Neutrophil (primary cell): ENCODE measurements around the gene PLXNA4.

ENCODE experiments used
- H3K27ac ChIP-seq: fragments of 200-600 bp; sonication (generic); 2 replicates; pipeline ENCODE4 v1.5.1; 2016; ENCODE audit warnings: mild to moderate bottlenecking, moderate library complexity
- H3K27me3 ChIP-seq: fragments of 200-600 bp; sonication (generic); 2 replicates; pipeline ENCODE4 v1.6.0; 2016; ENCODE audit warnings: mild to moderate bottlenecking
- H3K36me3 ChIP-seq: fragments of 200-600 bp; sonication (generic); 2 replicates; pipeline ENCODE4 v1.5.1; 2017
- H3K4me1 ChIP-seq, 2 experiments: fragments of 200-600 bp in 1 of 2; sonication (generic) in 1 of 2; 1 replicate in 1 of 2; 2 replicates in 1 of 2; pipeline versions ENCODE4 v1.5.1 to v1.6.1; 2013 to 2016; ENCODE audit warnings: low read depth in 1 of 2, low read length in 1 of 2, mild to moderate bottlenecking in 1 of 2, moderate library complexity in 1 of 2; ENCODE audit not compliant: control insufficient read depth in 1 of 2, insufficient read depth in 1 of 2
- H3K4me3 ChIP-seq, 2 experiments: fragments of 200-600 bp in 1 of 2; sonication (generic) in 1 of 2; 1 replicate in 1 of 2; 2 replicates in 1 of 2; pipeline ENCODE4 v1.5.1; 2013 to 2016; ENCODE audit warnings: low read depth in 1 of 2, low read length in 1 of 2, mild to moderate bottlenecking in 1 of 2, moderate library complexity in 1 of 2
- H3K9me3 ChIP-seq: fragments of 200-600 bp; sonication (generic); 2 replicates; pipeline ENCODE4 v1.5.1; 2016
- TF ChIP-seq, protein P1 (sequence below): fragments of 200-600 bp; sonication (generic); IDR thresholded peaks from 2 replicates; pipeline ENCODE4 v1.5.1; 2016; ENCODE audit warnings: antibody characterized with exemption

Gene PLXNA4

DNA sequence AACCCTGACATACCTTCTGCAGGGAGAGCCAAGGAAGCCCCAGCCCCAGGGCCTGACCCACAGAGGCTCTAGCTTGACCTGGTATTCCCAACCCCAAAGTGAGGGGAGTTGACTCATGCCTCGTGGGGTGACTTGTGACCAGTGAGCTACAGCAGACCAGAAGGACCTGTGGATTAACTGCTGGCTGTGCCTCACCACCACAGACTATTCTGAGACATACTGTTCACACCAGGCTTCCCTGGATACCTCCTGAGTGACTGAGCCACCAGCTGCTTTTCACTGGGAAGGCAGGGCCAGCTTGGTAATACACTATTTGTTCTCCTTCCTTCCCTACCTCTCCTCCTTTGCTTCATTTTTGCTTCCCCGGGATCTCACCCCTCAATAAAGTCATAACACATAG lies 7.3 kb downstream of the PLXNA4 start:
- TF ChIP-seq, protein P1, sequence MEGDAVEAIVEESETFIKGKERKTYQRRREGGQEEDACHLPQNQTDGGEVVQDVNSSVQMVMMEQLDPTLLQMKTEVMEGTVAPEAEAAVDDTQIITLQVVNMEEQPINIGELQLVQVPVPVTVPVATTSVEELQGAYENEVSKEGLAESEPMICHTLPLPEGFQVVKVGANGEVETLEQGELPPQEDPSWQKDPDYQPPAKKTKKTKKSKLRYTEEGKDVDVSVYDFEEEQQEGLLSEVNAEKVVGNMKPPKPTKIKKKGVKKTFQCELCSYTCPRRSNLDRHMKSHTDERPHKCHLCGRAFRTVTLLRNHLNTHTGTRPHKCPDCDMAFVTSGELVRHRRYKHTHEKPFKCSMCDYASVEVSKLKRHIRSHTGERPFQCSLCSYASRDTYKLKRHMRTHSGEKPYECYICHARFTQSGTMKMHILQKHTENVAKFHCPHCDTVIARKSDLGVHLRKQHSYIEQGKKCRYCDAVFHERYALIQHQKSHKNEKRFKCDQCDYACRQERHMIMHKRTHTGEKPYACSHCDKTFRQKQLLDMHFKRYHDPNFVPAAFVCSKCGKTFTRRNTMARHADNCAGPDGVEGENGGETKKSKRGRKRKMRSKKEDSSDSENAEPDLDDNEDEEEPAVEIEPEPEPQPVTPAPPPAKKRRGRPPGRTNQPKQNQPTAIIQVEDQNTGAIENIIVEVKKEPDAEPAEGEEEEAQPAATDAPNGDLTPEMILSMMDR, result no peak
- Histone ChIP-seq H3K4me1 (no peaks in the 10 kb centered on the region), H3K27ac (no peak overlapping the region), H3K36me3 (no peaks in the 10 kb centered on the region), H3K27me3 (peaks cover 100% of the 10 kb centered on the region), H3K4me3 (no peak overlapping the region), H3K9me3 (no peaks in the 10 kb centered on the region)

DNA sequence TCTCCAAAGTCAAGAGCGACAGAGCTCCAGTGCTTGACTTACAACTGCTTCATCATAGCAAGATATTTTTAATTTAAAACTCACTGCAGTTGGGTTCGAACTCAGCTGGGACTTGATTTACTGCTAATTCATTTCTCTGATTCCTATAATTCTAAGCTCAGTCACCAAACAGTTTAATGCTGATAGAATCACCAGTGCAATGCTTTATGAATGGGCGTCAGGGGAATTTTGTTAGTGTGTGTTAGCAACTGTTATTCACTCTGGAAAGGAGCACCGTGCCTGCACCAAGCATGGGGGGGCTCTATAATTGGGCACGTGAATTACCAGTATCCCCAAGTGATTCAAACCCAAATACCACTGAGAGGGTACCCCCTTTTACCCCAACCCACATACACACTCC lies 10.4 kb downstream of the PLXNA4 start:
- no peaks in the 10 kb centered on the region for H3K9me3 ChIP-seq
- H3K4me1 ChIP-seq, result no peaks in the 10 kb centered on the region
- H3K36me3 ChIP-seq, result no peaks in the 10 kb centered on the region
- peaks cover 88% of the 10 kb centered on the region for H3K27me3 ChIP-seq
- no peak overlapping the region for H3K4me3 ChIP-seq
- H3K27ac ChIP-seq, result no peak overlapping the region
- TF ChIP-seq, protein P1, result no peak

DNA sequence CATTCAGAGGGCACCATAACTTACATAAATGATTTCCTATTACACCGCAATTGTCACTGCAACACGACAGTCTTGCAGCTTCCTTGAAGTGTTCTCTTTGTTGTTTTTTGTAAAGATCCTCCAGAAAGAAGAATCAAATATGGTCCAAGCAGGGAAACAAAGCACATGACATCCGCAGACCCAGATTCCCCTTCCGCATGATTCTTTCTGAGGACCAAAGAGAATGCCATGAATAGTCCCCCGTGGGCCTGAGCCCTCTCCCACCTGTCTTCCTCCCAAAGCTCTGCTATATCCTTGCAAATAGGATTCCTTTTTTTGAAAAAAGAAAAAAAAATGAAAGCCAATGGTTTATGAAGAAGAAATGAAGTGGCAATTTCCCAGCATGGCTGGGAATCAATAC lies 10.8 kb downstream of the PLXNA4 start:
- TF ChIP-seq, protein P1, result no peak
- Histone ChIP-seq H3K9me3 (no peaks in the 10 kb centered on the region), H3K36me3 (no peaks in the 10 kb centered on the region), H3K27ac (no peak overlapping the region), H3K4me3 (no peak overlapping the region), H3K27me3 (peaks cover 88% of the 10 kb centered on the region), H3K4me1 (no peaks in the 10 kb centered on the region)

DNA sequence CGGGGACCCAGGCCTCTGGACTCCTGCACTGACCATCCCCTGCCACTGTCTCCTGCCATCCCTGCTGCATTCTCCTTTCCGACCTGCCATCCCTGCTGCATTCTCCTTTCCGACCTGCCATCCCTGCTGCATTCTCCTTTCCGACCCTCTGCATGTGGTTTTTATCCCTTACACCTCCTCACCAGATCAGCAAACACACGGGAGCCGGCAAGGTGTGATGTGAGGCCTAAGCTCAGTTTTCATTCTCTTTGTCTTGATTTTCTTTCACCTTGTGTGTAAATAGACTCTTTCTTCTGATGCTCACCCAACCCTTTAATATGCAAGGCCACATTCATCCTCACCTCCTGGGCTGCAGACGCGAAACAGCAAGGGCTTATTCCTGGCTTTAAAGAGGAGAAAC lies 11.4 kb downstream of the PLXNA4 start:
- Histone ChIP-seq H3K27me3 (peaks cover 88% of the 10 kb centered on the region), H3K36me3 (no peaks in the 10 kb centered on the region), H3K4me3 (no peak overlapping the region), H3K27ac (no peak overlapping the region), H3K9me3 (no peaks in the 10 kb centered on the region), H3K4me1 (no peaks in the 10 kb centered on the region)
- TF ChIP-seq, protein P1, result no peak

DNA sequence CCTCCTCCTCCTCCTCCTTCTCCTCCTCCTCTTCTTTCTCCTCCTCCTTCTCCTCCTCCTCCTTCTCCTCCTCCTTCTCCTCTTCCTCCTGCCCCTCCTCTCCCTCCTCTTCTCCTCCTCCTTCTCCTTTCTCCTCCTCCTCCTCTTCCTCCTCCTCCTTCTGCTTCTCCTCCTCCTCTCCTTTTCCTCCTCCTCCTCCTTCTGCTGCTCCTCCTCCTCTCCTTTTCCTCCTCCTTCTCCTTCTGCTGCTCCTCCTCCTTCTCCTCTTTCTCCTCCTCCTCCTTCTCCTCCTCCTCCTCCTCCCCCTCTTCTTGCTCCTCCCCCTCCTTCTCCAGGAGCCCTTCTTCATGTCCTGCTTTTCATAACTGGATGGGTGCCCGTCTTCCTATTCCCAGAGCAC lies 12.2 kb downstream of the PLXNA4 start:
- H3K9me3 ChIP-seq, result no peaks in the 10 kb centered on the region
- no peaks in the 10 kb centered on the region for H3K36me3 ChIP-seq
- no peaks in the 10 kb centered on the region for H3K4me1 ChIP-seq
- H3K4me3 ChIP-seq, result no peak overlapping the region
- H3K27me3 ChIP-seq, result peaks cover 84% of the 10 kb centered on the region
- H3K27ac ChIP-seq, result no peak overlapping the region
- TF ChIP-seq, protein P1, result no peak

DNA sequence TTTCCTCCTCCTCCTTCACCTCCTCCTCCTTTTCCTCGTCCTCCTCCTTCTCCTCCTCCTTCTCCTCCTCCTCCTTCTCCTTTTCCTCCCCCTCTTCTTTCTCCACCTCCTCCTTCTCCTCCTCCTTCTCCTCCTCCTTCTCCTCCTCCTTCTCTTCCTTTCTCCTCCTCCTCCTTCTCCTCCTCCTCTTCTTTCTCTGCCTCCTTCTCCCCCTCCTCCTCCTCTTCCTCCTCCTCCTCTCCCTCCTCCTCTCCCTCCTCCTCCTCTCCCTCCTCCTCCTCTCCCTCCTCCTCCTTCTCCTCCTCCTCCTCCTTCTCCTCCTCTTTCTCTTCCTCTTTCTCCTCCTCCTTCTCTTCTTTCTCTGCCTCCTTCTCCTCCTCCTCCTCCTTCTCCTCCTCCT lies 13.6 kb downstream of the PLXNA4 start:
- H3K4me3 ChIP-seq, result no peak overlapping the region
- H3K36me3 ChIP-seq, result no peaks in the 10 kb centered on the region
- no peak overlapping the region for H3K27ac ChIP-seq
- H3K4me1 ChIP-seq, result no peaks in the 10 kb centered on the region
- H3K27me3 ChIP-seq, result peaks cover 78% of the 10 kb centered on the region
- TF ChIP-seq, protein P1, result no peak
- H3K9me3 ChIP-seq, result no peaks in the 10 kb centered on the region
